Gastroesophageal sphincter (tissue), 4 donors: Measurements from ENCODE around the gene TBX1. TPM values are rescaled to one million over a fixed set of nuclear protein-coding genes. Genes with fewer than 3 reads are reported as not detected.

Source experiments
- ATAC-seq: fragments of 150-250 bp; one replicate; pipeline ENCODE4 v1.9.1; 2016; ENCODE audit warnings: mild to moderate bottlenecking, moderate library complexity
- H3K27ac ChIP-seq, 4 donors: fragments of 200-600 bp; sonication (generic) in 3 of 4; 1 replicate in 3 of 4; 2 replicates in 1 of 4; pipeline ENCODE4 v1.5.1; 2016 to 2019
- H3K27me3 ChIP-seq: fragments of 200-600 bp; sonication (generic); one replicate; pipeline ENCODE4 v1.5.1; 2019
- H3K36me3 ChIP-seq, 2 donors: fragments of 200-600 bp; sonication (generic); one replicate each; pipeline ENCODE4 v1.5.1; 2019; ENCODE audit warnings: control low read depth in 1 of 2
- H3K4me1 ChIP-seq, 3 donors: fragments of 200-600 bp; sonication (generic); 1 replicate in 2 of 3; 2 replicates in 1 of 3; pipeline ENCODE4 v1.5.1; 2016 to 2019; ENCODE audit warnings: control low read depth in 2 of 3
- H3K4me3 ChIP-seq, 2 donors: fragments of 200-600 bp; sonication (generic); one replicate each; pipeline ENCODE4 v1.5.1; 2019; ENCODE audit warnings: mild to moderate bottlenecking in 1 of 2, moderate library complexity in 1 of 2
- H3K9me3 ChIP-seq, 3 donors: fragments of 200-600 bp; sonication (generic); one replicate each; pipeline ENCODE4 v1.5.1; 2017 to 2019; ENCODE audit warnings: control low read depth in 2 of 3
- EP300 ChIP-seq: sonication (generic); formaldehyde crosslinking; IDR thresholded peaks from one replicate; pipeline ENCODE4 v1.6.1; 2017; ENCODE audit warnings: antibody characterized with exemption, mild to moderate bottlenecking
- POLR2A ChIP-seq, 2 donors: fragments of 450-650 bp; IDR thresholded peaks; one replicate each; pipeline ENCODE4 v1.6.1; 2017; ENCODE audit warnings: antibody characterized with exemption in 2 of 2, mild to moderate bottlenecking in 2 of 2, moderate library complexity in 1 of 2
- POLR2AphosphoS5 ChIP-seq: sonication (generic); formaldehyde crosslinking; IDR thresholded peaks from one replicate; pipeline ENCODE4 v1.6.1; 2017; ENCODE audit warnings: antibody characterized with exemption
- WGBS, 2 donors: methylation state at CpG; one replicate each; pipeline ENCODE4 v1.1.5; 2018; ENCODE audit warnings: low coverage in 1 of 2; 5-methylcytosine and 5-hydroxymethylcytosine counted together
- total RNA-seq, 4 donors: library from RNA; depleted of rRNA; stranded (reverse); fragments of >200 nt; gene quantifications; one replicate each; pipeline ENCODE4 v1.1.0, GENCODE V29; 2016
- TF ChIP-seq, protein P1 (sequence below), 4 experiments: fragments of 200-600 bp in 2 of 4; fragments of 450-650 bp in 2 of 4; sonication (generic) in 1 of 4; IDR thresholded peaks; one replicate each; pipeline ENCODE4 v1.5.1; 2017 to 2019; ENCODE audit warnings: antibody characterized with exemption in 4 of 4, mild to moderate bottlenecking in 2 of 4, moderate library complexity in 2 of 4

Gene TBX1
- total RNA-seq, 4 donors from 2014 or later: 0.31 to 2.7 (median 1.2) TPM

DNA sequence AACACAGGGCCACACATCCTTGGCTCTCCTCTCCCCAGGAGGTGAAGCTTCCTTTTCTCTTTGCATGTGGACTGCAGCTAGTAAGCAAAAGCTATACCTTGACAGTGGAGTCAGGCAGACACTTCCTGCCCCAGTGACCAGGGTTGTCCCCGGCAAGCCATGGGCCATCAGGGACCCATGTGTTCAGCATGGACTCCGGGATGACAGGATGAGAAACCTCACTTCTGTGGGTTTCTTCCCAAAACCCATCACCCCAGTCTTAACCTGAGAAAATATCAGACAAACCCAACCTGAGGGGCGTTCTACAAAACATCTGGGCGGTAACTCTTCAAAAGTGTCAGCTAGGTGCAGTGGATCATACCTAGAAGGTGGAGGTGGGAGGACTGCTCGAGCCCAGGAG, 53.9 kb downstream of the TBX1 start:
- Histone ChIP-seq H3K27me3 (no peaks in the 10 kb centered on the region), H3K36me3 (peaks cover 0 to 11% of the 10 kb centered on the region in 2 donors), H3K4me3 (no peak overlapping the region), H3K4me1 (no peaks in the 10 kb centered on the region), H3K9me3 (no peaks in the 10 kb centered on the region), H3K27ac (no peak overlapping the region)
- no peak for ATAC-seq
- no CpG with 5 or more reads among the region's 5 CpGs for WGBS, 2 donors
- TF ChIP-seq POLR2AphosphoS5: no peak
- TF ChIP-seq POLR2A (IDR thresholded peaks at IDR 0.05): no peak
- TF ChIP-seq, protein P1, sequence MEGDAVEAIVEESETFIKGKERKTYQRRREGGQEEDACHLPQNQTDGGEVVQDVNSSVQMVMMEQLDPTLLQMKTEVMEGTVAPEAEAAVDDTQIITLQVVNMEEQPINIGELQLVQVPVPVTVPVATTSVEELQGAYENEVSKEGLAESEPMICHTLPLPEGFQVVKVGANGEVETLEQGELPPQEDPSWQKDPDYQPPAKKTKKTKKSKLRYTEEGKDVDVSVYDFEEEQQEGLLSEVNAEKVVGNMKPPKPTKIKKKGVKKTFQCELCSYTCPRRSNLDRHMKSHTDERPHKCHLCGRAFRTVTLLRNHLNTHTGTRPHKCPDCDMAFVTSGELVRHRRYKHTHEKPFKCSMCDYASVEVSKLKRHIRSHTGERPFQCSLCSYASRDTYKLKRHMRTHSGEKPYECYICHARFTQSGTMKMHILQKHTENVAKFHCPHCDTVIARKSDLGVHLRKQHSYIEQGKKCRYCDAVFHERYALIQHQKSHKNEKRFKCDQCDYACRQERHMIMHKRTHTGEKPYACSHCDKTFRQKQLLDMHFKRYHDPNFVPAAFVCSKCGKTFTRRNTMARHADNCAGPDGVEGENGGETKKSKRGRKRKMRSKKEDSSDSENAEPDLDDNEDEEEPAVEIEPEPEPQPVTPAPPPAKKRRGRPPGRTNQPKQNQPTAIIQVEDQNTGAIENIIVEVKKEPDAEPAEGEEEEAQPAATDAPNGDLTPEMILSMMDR (IDR thresholded peaks at IDR 0.05): no peak
- no peak for TF ChIP-seq EP300

DNA sequence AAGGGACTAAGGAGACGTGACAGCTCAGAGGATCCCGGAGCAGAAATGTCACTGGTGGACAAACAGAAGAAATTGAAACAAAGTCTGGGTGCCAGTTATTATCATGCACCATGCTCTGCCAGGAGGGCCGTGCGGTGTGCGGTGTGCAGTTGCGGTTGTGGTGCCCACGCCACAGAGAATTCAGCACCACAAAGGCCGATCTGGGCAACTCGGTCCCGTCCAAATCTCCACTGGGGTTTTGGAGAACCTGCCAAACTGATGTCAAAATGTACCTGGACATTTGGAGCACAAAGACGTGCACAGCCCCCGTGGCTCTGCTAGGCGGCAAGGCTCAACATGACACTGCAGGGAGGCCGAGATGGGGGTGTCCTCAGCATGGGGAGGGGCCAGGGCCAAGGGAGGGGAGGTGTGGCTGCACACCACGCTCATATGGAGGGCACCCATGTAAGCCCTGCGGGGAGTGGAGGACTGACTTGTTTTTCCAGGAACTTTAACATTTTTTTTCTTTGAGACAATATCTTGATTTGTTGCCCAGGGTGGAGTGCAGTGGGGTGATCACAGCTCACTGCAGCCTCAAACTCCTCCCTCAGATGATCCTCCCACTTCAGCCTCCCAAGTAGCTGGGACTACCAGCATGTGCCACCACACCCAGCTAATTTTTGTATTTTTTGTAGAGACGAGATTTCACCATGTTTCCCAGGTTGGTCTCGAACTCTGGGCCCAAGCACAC, 54.7 kb downstream of the TBX1 start:
- Histone ChIP-seq H3K36me3 (peaks cover 0 to 17% of the 10 kb centered on the region in 2 donors), H3K9me3 (no peaks in the 10 kb centered on the region), H3K27ac (no peak overlapping the region), H3K4me3 (no peak overlapping the region), H3K4me1 (no peaks in the 10 kb centered on the region), H3K27me3 (no peaks in the 10 kb centered on the region)
- ATAC-seq: no peak
- TF ChIP-seq EP300 (no peak), POLR2AphosphoS5 (no peak), POLR2A (IDR thresholded peaks at IDR 0.05) (no peak)
- TF ChIP-seq, protein P1 (IDR thresholded peaks at IDR 0.05): no peak
- WGBS, 2 donors: 89% methylated on average over 9 of the region's 18 CpGs; no CpG with 5 or more reads in 1 of the 2 donors

DNA sequence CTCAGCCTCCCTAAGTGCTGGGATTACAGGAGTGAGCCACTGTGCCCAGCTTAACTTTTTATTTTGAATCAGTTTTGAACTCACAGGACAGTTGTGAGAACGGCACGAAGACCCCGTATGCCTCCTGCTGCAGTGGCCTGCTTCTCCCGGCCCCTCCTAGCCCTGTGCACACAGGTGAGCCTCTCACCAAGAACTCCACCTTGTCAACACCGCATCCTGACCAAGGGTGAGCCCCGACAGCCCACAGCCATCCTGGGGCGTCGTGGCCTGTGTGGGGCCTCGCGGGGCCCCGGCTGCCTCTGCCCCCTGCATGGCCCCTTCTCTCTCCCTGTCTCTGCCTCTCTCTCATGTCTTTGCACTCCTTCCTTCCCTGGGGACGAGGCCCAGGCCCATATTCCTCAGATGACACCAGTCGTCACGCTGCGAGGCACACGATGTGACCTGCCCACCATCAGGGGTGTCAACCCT, 55.3 kb downstream of the TBX1 start:
- no peaks in the 10 kb centered on the region for H3K9me3 ChIP-seq
- H3K36me3 ChIP-seq: peaks cover 0 to 23% of the 10 kb centered on the region in 2 donors
- no peak overlapping the region for H3K27ac ChIP-seq
- WGBS, 2 donors: 83 to 95% methylated on average over 4 to 12 of the region's 16 CpGs
- TF ChIP-seq EP300 (no peak), POLR2A (IDR thresholded peaks at IDR 0.05) (no peak), POLR2AphosphoS5 (no peak)
- TF ChIP-seq, protein P1 (IDR thresholded peaks at IDR 0.05): no peak
- H3K27me3 ChIP-seq: no peaks in the 10 kb centered on the region
- H3K4me3 ChIP-seq: no peak overlapping the region
- no peak for ATAC-seq
- no peaks in the 10 kb centered on the region for H3K4me1 ChIP-seq

DNA sequence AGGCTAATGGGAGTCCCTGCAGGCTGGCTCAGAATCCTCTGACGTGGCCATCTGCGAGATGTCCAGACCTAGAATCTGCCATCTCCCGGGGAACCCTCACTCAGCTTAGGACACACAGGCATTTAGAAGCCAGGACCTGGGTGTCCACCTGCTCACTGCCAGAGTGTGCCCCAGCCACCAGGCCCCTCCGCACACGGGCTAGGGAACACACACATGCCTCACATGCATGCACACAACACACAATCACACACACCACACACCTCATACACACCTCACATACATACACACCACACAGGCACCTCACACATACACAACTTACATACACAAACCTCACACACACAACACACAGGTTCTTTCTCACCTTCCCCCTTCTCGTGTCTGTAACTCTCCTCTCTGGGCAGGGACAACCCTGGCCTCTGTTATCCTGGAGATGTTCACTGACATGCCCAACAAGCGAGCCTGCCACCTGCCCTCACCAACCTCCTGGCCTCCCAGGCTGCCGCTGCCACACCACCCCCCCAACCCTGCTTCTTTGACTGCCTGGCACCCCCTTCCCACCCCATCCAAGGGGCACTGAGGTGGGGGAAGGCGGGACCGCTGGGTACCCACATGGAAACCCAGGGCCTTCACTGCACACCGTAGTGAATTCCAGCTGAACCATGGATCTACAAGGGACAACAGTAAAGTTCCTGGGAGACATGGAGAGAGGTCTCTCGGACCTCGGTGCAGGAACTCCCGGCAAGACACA, 56.0 kb downstream of the TBX1 start:
- Histone ChIP-seq H3K36me3 (peaks cover 0 to 26% of the 10 kb centered on the region in 2 donors), H3K4me1 (no peaks in the 10 kb centered on the region), H3K27ac (no peak overlapping the region), H3K4me3 (no peak overlapping the region), H3K9me3 (no peaks in the 10 kb centered on the region), H3K27me3 (no peaks in the 10 kb centered on the region)
- WGBS, 2 donors: 96 to 98% methylated on average over 4 to 8 of the region's 14 CpGs
- ATAC-seq: no peak
- TF ChIP-seq, protein P1 (IDR thresholded peaks at IDR 0.05): no peak

Other genes with a start within 250 kb of the TBX1 start
- gene CLDN5, start 236.4 kb upstream of the TBX1 start, total RNA-seq: 100 to 1,000 TPM in 2 of 4 donors, 10 to 100 TPM in 2; 29.6 to 149 (median 93.3) TPM
- 10 to 100 TPM; 21.9 to 51.1 (median 26.4) TPM for gene SEPTIN5, start 46.3 kb upstream of the TBX1 start, total RNA-seq
- gene GP1BB, start 37.2 kb upstream of the TBX1 start, total RNA-seq: 10 to 100 TPM in 1 of 4 donors, 1 to 10 TPM in 3; 2.0 to 12.5 (median 5.6) TPM
- gene GNB1L, start 94.1 kb downstream of the TBX1 start, total RNA-seq: 1 to 10 TPM; 4.8 to 8.7 (median 7.4) TPM
- gene RTL10, start 94.1 kb downstream of the TBX1 start, total RNA-seq: 10 to 100 TPM in 2 of 4 donors, 1 to 10 TPM in 2; 6.6 to 15.9 (median 10.4) TPM
- 100 to 1,000 TPM; 105 to 235 (median 208) TPM for gene COMT, start 181.0 kb downstream of the TBX1 start, total RNA-seq
- gene TXNRD2, start 181.0 kb downstream of the TBX1 start, total RNA-seq: 10 to 100 TPM; 16.7 to 33.1 (median 20.3) TPM